HG03439 (cell line): ENCODE results near the gene KLF16.
A peak's percentile ranks its signal among the peaks of the same experiment; 100 is the strongest.

ENCODE experiments used
- ATAC-seq: cut with Tn5 transposase; IDR thresholded peaks from one replicate; pipeline ENCODE4 v1.9.1; 2021; ENCODE audit warnings: mild to moderate bottlenecking, moderate library complexity; ENCODE audit not compliant: unreplicated experiment

KLF16 gene

GRCh38 chr19:1871630-1872029 lies 8.3 kb upstream of the KLF16 start:
- ATAC-seq, result no peak

GRCh38 chr19:1871140-1871597 lies 7.8 kb upstream of the KLF16 start:
- ATAC-seq, result no peak

- no peak for ATAC-seq
These were observed 5.6 kb upstream of the KLF16 start for GRCh38 chr19:1868971-1869370.

GRCh38 chr19:1867349-1867724 lies 4.0 kb upstream of the KLF16 start:
- no peak for ATAC-seq

GRCh38 chr19:1866693-1867348 lies 3.4 kb upstream of the KLF16 start:
- no peak for ATAC-seq

GRCh38 chr19:1865172-1866010 lies 2.0 kb upstream of the KLF16 start:
- no peak for ATAC-seq

- peak; percentile 32 for ATAC-seq
These were observed 1.2 kb upstream of the KLF16 start for GRCh38 chr19:1864480-1865171.

GRCh38 chr19:1863638-1864479 lies 480 bp upstream of the KLF16 start:
- ATAC-seq, result peak; percentile 51

GRCh38 chr19:1862424-1863327 lies 703 bp downstream of the KLF16 start:
- no peak for ATAC-seq

- no peak for ATAC-seq
These were observed 1.3 kb downstream of the KLF16 start for GRCh38 chr19:1862068-1862423.

- ATAC-seq, result no peak
These were observed 1.8 kb downstream of the KLF16 start for GRCh38 chr19:1861599-1862031.

GRCh38 chr19:1860821-1861598 lies 2.4 kb downstream of the KLF16 start:
- no peak for ATAC-seq

- no peak for ATAC-seq
These were observed 3.2 kb downstream of the KLF16 start for GRCh38 chr19:1860042-1860775.

GRCh38 chr19:1859331-1859781 lies 4.0 kb downstream of the KLF16 start:
- ATAC-seq, result no peak

GRCh38 chr19:1858412-1859081 lies 4.8 kb downstream of the KLF16 start:
- ATAC-seq, result no peak

GRCh38 chr19:1857648-1858326 lies 5.6 kb downstream of the KLF16 start:
- no peak for ATAC-seq
